ENCODE data around the gene HMGCL.
"Not testable (repeated sequence)": the region's sequence is repeated elsewhere in the genome, so short reads cannot be mapped to it uniquely, and the experiment has no call there.

Gene HMGCL

GRCh38 chr1:23845163-23845562 is 19.9 kb upstream of the HMGCL start:
- DNase-seq: peak in 1 of 2 experiments; percentile 39
- no peak for TF ChIP-seq GATA1 (IDR thresholded peaks at IDR 0.05; ENCODE audit: low read depth, low read length)
- TF ChIP-seq POLR2A (IDR thresholded peaks at IDR 0.05; ENCODE audit: low read length): no peak

- TF ChIP-seq POLR2A (IDR thresholded peaks at IDR 0.05; ENCODE audit: low read length) (no peak), GATA1 (IDR thresholded peaks at IDR 0.05; ENCODE audit: low read depth, low read length) (no peak)
- DNase-seq: no peak
Observed at GRCh38 chr1:23843644-23844043, 18.4 kb upstream of the HMGCL start.

- DNase-seq: peak in 1 of 2 experiments; percentile 86
- TF ChIP-seq GATA1 (IDR thresholded peaks at IDR 0.05; ENCODE audit: low read depth, low read length) (no peak), POLR2A (IDR thresholded peaks at IDR 0.05; ENCODE audit: low read length) (no peak)
Observed at GRCh38 chr1:23838401-23838866, 13.2 kb upstream of the HMGCL start.

- DNase-seq: no peak
- no peak for TF ChIP-seq POLR2A (IDR thresholded peaks at IDR 0.05; ENCODE audit: low read length)
- no peak for TF ChIP-seq GATA1 (IDR thresholded peaks at IDR 0.05; ENCODE audit: low read depth, low read length)
Observed at GRCh38 chr1:23837908-23838307, 12.7 kb upstream of the HMGCL start.

GRCh38 chr1:23836037-23836436 is 10.8 kb upstream of the HMGCL start:
- no peak for DNase-seq
- TF ChIP-seq POLR2A (IDR thresholded peaks at IDR 0.05; ENCODE audit: low read length) (no peak), GATA1 (IDR thresholded peaks at IDR 0.05; ENCODE audit: low read depth, low read length) (no peak)

GRCh38 chr1:23834156-23834555 is 8.9 kb upstream of the HMGCL start:
- DNase-seq: not testable (repeated sequence)

- TF ChIP-seq POLR2A (IDR thresholded peaks at IDR 0.05; ENCODE audit: low read length): no peak
- no peak for TF ChIP-seq GATA1 (IDR thresholded peaks at IDR 0.05; ENCODE audit: low read depth, low read length)
Observed at GRCh38 chr1:23827717-23828116, 2.5 kb upstream of the HMGCL start.

GRCh38 chr1:23826590-23826989 is 1.4 kb upstream of the HMGCL start:
- not testable (repeated sequence) for DNase-seq

More at GRCh38 chr1:23827717-23828116, 2.5 kb upstream of the HMGCL start:
- DNase-seq: no peak

GRCh38 chr1:23825762-23826522 is 713 bp upstream of the HMGCL start:
- TF ChIP-seq POLR2A (IDR thresholded peaks at IDR 0.05; ENCODE audit: low read length) (no peak), GATA1 (IDR thresholded peaks at IDR 0.05; ENCODE audit: low read depth, low read length) (no peak)
- DNase-seq: peak in 1 of 2 experiments; percentile 38

GRCh38 chr1:23824711-23825075 is 536 bp downstream of the HMGCL start:
- no peak for DNase-seq
- TF ChIP-seq GATA1 (IDR thresholded peaks at IDR 0.05; ENCODE audit: low read depth, low read length) (no peak), POLR2A (IDR thresholded peaks at IDR 0.05; ENCODE audit: low read length) (no peak)

GRCh38 chr1:23823767-23824166 is 1.5 kb downstream of the HMGCL start:
- DNase-seq: no peak
- TF ChIP-seq POLR2A (IDR thresholded peaks at IDR 0.05; ENCODE audit: low read length) (no peak), GATA1 (IDR thresholded peaks at IDR 0.05; ENCODE audit: low read depth, low read length) (no peak)

- DNase-seq: no peak
- TF ChIP-seq GATA1 (IDR thresholded peaks at IDR 0.05; ENCODE audit: low read depth, low read length): no peak
- TF ChIP-seq POLR2A (IDR thresholded peaks at IDR 0.05; ENCODE audit: low read length): no peak
Observed at GRCh38 chr1:23817633-23818032, 7.6 kb downstream of the HMGCL start.

GRCh38 chr1:23816906-23817305 is 8.3 kb downstream of the HMGCL start:
- no peak for TF ChIP-seq GATA1 (IDR thresholded peaks at IDR 0.05; ENCODE audit: low read depth, low read length)
- no peak for TF ChIP-seq POLR2A (IDR thresholded peaks at IDR 0.05; ENCODE audit: low read length)
- DNase-seq: no peak

GRCh38 chr1:23816361-23816760 is 8.9 kb downstream of the HMGCL start:
- no peak for DNase-seq
- TF ChIP-seq GATA1 (IDR thresholded peaks at IDR 0.05; ENCODE audit: low read depth, low read length): no peak
- TF ChIP-seq POLR2A (IDR thresholded peaks at IDR 0.05; ENCODE audit: low read length): no peak

GRCh38 chr1:23814016-23814415 is 11.2 kb downstream of the HMGCL start:
- no peak for TF ChIP-seq POLR2A (IDR thresholded peaks at IDR 0.05; ENCODE audit: low read length)
- no peak for TF ChIP-seq GATA1 (IDR thresholded peaks at IDR 0.05; ENCODE audit: low read depth, low read length)
- DNase-seq: no peak

All from erythroblast (primary cell).